ENCODE results near the gene ADAP2. TPM values are rescaled to one million over a fixed set of nuclear protein-coding genes. Genes with fewer than 3 reads are reported as not detected.
"Not testable (repeated sequence)": the region's sequence is repeated elsewhere in the genome, so short reads cannot be mapped to it uniquely, and the experiment has no call there.

The ADAP2 gene
- total and polyA plus RNA-seq, 12 donors, result 1.2 to 17.9 (median 4.0) TPM

GRCh38 chr17:30927756-30928155 is 6.0 kb downstream of the ADAP2 start:
- WGBS, 2 donors, result 89 to 93% methylated on average over 5 of the region's 5 CpGs
- Histone ChIP-seq H3K27me3 (peaks cover 0 to 34% (median 24%) of the 10 kb centered on the region in 7 donors), H3K4me1 (peaks cover 0 to 11% (median 2%) of the 10 kb centered on the region in 9 donors), H3K27ac (no peak overlapping the region), H3K9me3 (no peaks in the 10 kb centered on the region), H3K36me3 (peaks cover 0 to 56% (median 0%) of the 10 kb centered on the region in 9 donors), H3K4me3 (no peak overlapping the region)
- DNase-seq (no peak), ATAC-seq (no peak)
- TF ChIP-seq, protein P1, sequence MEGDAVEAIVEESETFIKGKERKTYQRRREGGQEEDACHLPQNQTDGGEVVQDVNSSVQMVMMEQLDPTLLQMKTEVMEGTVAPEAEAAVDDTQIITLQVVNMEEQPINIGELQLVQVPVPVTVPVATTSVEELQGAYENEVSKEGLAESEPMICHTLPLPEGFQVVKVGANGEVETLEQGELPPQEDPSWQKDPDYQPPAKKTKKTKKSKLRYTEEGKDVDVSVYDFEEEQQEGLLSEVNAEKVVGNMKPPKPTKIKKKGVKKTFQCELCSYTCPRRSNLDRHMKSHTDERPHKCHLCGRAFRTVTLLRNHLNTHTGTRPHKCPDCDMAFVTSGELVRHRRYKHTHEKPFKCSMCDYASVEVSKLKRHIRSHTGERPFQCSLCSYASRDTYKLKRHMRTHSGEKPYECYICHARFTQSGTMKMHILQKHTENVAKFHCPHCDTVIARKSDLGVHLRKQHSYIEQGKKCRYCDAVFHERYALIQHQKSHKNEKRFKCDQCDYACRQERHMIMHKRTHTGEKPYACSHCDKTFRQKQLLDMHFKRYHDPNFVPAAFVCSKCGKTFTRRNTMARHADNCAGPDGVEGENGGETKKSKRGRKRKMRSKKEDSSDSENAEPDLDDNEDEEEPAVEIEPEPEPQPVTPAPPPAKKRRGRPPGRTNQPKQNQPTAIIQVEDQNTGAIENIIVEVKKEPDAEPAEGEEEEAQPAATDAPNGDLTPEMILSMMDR (IDR thresholded peaks at IDR 0.05), result no peak
- intact Hi-C loops (cut with DNase I), result no loop called here

DNA sequence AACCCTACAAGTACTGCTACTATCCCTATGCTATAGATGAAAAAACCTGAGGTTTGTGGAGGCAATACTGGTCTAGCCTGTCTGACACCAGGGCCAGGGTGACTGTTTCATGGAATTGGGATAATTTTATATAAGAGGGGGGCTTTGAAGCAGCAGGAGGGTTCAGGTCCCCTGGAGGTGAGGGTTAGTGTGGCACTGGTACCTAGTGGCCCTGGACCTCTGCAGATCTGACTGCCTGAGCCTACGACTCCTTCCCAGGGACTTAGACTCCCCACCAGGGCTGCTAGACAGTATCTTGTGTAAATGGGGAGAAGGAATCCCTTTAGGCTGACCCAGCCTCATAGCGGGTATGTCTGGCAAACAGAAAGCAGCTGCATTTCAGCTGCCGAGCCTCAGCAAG is 6.8 kb downstream of the ADAP2 start:
- ATAC-seq, result no peak
- 78 to 79% methylated on average over 3 of the region's 3 CpGs for WGBS, 2 donors
- peaks cover 0 to 25% (median 17%) of the 10 kb centered on the region in 7 donors for H3K27me3 ChIP-seq

DNA sequence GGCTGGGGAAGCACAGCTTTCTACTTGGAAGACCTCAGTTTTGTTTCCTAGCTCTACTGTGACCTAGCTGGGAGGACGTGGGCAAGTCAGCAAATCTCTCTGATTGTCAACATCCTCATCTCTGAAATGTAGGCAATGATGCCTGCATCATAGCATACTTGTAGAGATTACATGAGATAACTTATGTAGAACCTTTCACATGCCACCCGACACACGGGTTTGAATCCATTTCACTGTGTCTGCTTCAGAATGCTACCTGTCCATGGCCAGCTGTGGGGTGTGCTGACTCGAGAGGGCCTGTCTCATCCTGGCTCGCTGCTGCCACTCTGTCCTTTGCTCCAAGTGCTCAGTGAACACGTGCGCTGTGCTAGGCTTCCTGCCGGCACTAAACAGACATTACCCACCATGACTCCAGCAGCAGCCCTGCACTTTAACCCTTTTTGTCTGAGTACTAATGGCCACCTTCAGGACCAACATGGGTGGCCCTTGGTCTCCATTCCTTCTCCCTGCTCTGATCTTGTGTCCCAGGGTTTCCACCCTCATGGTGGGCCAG is 7.4 kb downstream of the ADAP2 start:
- no peak for DNase-seq
- Histone ChIP-seq H3K9me3 (no peaks in the 10 kb centered on the region), H3K27ac (no peak overlapping the region), H3K27me3 (peaks cover 0 to 21% (median 12%) of the 10 kb centered on the region in 7 donors), H3K4me3 (no peak overlapping the region), H3K4me1 (peaks cover 0 to 6% (median 0%) of the 10 kb centered on the region in 9 donors), H3K36me3 (peaks cover 0 to 70% (median 0%) of the 10 kb centered on the region in 9 donors)
- WGBS, 2 donors, result 44 to 52% methylated on average over 8 of the region's 8 CpGs
- TF ChIP-seq, protein P1 (IDR thresholded peaks at IDR 0.05), result no peak
- intact Hi-C loops (cut with DNase I), result no loop called here
- no peak for ATAC-seq

More for the DNA sequence above, 6.8 kb downstream of the ADAP2 start:
- DNase-seq, result no peak
- Histone ChIP-seq H3K9me3 (no peaks in the 10 kb centered on the region), H3K36me3 (peaks cover 0 to 64% (median 0%) of the 10 kb centered on the region in 9 donors), H3K4me3 (no peak overlapping the region), H3K27ac (no peak overlapping the region), H3K4me1 (peaks cover 0 to 6% (median 0%) of the 10 kb centered on the region in 9 donors)
- TF ChIP-seq, protein P1 (IDR thresholded peaks at IDR 0.05), result no peak
- intact Hi-C loops (cut with DNase I), result no loop called here

GRCh38 chr17:30929861-30930260 is 8.1 kb downstream of the ADAP2 start:
- H3K4me3 ChIP-seq; intact Hi-C loops (cut with DNase I); ATAC-seq: not testable (repeated sequence)

GRCh38 chr17:30930495-30930894 is 8.8 kb downstream of the ADAP2 start:
- DNase-seq, result no peak
- 89 to 91% methylated on average over 3 of the region's 3 CpGs for WGBS, 2 donors

More at GRCh38 chr17:30929861-30930260, 8.1 kb downstream of the ADAP2 start:
- H3K36me3 ChIP-seq, result peaks cover 0 to 77% (median 0%) of the 10 kb centered on the region in 9 donors
- not testable (repeated sequence) for DNase-seq, H3K27ac ChIP-seq, H3K4me1 ChIP-seq, H3K9me3 ChIP-seq
- 93 to 94% methylated on average over 3 of the region's 3 CpGs for WGBS, 2 donors
- peaks cover 0 to 15% (median 7%) of the 10 kb centered on the region in 7 donors for H3K27me3 ChIP-seq

GRCh38 chr17:30931582-30931981 is 9.8 kb downstream of the ADAP2 start:
- H3K4me1 ChIP-seq; intact Hi-C loops (cut with DNase I); H3K27me3 ChIP-seq; DNase-seq; ATAC-seq; H3K9me3 ChIP-seq; H3K27ac ChIP-seq; H3K4me3 ChIP-seq: not testable (repeated sequence)
- peaks cover 0 to 85% (median 0%) of the 10 kb centered on the region in 9 donors for H3K36me3 ChIP-seq
- 89 to 91% methylated on average over 8 of the region's 8 CpGs for whole genome bisulfite sequencing, 2 donors

More at GRCh38 chr17:30930495-30930894, 8.8 kb downstream of the ADAP2 start:
- TF ChIP-seq, protein P1 (IDR thresholded peaks at IDR 0.05), result no peak
- Histone ChIP-seq H3K4me1 (peaks cover 0 to 2% (median 0%) of the 10 kb centered on the region in 9 donors), H3K36me3 (peaks cover 0 to 83% (median 0%) of the 10 kb centered on the region in 9 donors), H3K27me3 (peaks cover 0 to 10% (median under 1%) of the 10 kb centered on the region in 7 donors), H3K9me3 (no peaks in the 10 kb centered on the region), H3K27ac (no peak overlapping the region), H3K4me3 (no peak overlapping the region)
- no peak for ATAC-seq
- intact Hi-C loops (cut with DNase I), result no loop called here
